NCI-H2196 (cell line): ENCODE data around the gene ERGIC1.

Source experiments
- DNase-seq: peaks from one replicate; lab custom pipeline; 2025; ENCODE audit not compliant: unreplicated experiment; lab: John Stamatoyannopoulos, UW

The ERGIC1 gene

DNA sequence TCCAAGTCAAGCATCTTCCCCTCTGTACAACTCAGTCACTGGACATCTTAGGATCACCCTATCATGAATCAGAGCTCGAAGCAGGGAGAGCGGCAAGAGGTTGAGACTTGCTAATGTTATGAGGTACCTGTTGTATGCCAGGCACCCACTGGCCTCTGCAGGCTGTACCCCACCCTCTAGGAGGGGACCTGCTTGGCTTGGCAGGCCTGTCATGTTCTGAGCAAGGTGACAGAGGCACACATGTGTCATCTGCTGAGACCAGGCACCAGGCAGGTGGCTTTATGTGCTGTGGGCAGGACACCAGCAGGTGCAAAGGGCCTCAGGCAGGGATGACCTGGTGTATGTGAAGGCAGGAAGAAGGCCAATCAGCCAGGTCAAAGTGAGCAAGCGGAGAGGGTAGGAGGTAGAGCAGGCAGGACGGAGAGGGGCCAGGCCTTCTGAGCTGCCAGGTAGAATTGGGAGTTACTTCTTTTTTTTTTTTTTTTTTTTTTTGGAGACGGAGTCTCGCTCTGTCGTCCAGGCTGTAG is 64.9 kb downstream of the ERGIC1 start:
- no peak for DNase-seq

DNA sequence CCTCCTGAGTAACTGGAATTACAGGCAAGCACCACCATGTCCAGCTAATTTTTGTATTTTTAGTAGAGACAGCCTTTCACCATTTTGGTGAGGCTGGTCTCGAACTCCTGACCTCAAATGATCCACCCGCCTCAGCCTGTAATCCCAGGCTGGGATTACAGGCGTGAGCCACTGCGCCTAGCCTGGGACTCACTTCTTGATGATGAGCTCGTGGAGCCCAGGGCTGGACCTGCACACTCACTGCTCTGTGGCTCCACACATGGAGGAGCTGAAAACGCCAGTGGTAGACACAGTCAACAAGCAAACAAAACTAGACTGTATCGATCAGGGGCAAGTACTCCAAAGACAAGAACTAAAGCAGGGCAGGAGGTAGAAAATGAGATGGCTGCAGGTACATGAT is 65.4 kb downstream of the ERGIC1 start:
- no peak for DNase-seq

DNA sequence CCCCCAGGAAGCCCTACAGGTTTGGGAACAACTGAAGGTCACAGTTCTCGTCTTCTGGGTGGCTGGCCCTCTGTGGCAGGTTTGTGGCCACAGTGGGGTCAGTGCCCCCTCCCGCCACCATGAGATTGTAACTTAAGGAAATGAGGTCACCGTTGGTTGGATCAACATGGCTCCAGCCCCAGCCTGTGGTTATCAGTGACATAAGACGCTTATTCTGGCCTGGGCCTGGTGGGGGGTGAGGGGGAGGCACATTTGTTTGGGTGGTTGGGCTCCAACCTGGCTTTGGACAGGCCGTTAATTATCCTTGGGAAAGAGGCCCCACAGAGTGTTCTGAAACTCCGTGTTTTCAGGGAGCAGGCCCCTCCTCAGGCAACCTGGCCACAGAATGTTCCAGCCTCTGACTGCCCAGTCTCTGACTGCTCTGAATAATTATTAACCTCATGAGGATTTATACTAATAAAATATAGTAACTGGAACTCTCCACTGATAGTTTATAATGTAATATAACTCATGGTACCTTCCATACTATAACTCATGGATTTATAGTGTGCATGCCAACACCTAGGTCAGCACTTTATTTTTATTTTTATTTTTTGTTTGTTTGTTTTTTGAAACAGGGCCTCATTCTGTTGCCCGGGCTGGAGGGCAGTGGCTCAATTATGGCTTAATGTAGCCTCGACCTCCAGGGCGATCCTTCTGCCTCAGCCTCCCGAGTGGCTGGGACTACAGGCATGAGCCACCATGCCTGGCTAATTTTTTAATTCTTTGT is 67.1 kb downstream of the ERGIC1 start:
- DNase-seq = no peak

DNA sequence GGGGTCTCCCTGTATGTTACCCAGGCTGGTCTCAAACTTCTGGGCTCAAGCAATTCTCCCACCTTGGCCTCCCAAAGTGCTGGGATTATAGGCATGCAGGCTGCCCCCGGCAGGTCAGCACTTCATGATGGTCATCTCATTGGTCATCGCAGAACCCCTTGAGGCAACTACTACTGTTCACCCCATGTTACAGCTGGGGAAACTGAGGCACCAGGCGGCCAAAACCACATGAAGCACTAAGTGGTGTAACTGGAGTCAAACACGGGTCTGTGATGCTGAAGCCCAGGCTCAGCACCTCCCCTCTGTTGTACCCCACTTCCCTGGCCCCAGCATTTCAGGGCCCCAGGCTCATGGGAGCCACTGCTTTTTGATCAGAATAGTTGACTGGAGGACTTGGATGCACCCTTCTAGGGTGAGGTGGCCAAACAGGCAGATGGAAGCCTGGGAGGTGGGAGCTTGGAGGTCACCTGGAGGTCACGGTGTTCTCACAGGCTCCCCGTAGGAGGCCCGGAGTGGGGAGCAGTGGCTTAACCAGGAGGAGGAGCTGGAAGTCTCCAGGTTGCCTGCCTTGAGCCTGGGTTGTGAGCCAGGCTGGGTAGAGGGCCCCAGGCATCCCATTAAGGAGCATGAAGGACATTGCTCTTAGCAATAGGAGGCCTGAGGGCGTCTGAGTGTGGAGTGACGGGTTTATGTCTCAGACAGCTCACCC is 67.9 kb downstream of the ERGIC1 start:
- DNase-seq = no peak

DNA sequence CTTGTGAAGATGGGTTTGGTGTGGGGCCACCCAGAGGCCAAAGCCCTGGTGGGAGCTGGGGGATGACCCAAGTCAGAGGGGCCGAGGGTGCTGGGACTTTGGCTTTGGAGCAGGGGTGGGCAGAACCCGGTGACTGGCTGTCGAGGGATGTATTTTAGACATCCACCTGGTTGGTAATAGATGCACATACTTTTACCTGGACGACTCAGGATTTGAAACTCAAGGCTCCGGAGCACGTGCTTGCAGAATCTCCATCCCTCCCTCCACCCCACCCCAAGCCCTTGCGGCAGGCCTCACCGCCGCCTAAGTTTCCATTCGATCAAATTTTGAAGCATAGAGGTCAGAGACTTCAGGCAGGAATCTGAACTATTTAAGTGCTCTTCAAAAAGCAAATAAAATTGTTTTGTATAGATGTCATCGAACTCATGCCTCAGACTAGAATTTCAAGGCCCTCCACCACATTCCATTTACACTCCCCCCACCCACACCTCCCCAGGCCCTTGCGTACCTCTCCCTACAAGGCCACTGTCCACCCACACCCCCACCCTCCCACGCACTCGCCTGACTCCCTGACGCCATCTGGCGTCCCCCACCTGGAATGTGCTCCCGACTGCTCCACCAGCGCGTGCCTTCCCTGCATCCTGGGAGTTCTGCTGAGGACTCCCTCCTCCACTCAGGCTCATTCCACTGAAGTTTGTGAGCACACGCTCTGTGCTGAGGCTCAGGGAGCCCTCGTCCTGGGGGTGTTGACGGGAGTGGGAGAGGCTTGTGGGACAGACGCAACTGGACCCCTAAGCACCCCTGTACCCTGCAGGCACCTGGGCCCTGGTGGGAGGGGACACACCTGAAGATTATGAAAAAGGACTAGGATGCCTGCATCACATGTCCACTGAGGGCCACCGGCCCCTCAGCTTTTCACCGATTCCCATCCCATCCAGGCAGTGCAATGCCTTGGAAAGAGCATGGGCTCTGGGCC is 68.7 kb downstream of the ERGIC1 start:
- no peak for DNase-seq

DNA sequence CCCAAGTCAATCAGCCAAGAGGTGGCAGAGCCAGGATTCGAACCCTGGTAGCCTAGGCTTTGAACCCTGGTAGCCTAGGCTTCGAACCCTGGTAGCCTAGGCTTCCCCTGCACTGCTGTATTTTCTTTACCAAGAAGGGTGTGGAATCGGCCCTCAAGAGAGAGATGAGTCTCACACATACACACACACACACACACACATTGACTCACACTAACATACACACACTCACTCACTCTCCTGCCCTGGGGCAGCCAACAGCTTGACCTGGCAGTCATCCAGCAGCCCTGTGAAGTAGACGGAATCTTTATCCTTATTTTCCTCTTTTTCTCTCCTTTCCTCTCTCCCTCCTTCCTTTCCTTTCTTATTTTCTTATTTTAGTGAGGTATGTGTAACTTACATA is 69.7 kb downstream of the ERGIC1 start:
- DNase-seq = peak; percentile 83

DNA sequence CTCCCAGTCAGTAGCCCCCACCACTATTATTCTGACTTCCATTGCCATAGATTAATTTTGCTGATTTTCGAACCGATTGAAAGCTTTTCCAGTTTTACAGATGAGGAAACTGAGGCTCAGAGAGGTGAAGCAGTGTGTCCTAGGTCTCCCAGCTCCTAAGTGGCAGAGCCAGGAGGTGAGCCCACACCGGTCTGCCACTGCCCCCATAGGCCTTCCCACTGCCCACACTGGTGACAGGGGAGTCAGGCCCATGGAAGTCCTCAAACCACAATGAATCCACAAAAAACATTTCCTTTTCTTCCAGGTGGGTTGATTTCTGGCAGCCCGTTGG is 70.2 kb downstream of the ERGIC1 start:
- DNase-seq = no peak

DNA sequence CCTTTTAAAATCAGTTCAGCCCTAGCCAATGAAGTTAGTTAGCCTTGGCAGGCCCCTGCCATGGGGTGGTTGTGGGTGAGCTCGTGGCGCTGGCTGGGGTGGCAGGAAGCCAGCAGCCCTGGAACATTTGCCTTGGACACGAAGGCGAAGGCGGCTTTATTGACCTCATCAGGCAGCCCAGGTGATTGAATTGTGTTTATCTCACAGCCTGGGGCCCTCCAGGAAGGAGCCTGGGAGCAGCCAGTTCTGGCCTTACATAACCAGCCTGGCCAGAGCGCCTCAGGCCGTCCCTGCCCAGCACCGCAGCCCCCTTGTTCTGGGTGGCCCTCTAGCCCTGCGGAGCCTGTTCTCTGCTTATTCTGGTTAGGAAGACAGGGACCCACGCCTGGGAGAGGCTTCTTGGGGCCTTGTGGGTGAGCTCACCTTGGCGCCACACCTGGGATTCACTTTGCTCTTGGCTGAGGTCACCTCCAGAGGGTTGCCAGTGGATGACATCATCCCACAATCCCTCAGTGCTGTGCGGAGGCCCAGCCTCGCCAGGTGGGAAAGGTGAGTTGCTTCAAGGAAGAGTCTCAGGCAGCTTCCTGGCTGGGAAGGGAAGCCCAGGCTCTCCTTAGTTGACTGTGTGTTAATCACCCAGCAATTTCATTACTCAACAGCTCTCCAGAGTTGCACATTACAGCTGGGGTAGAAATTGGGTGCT is 70.7 kb downstream of the ERGIC1 start:
- peak; percentile 94 for DNase-seq

DNA sequence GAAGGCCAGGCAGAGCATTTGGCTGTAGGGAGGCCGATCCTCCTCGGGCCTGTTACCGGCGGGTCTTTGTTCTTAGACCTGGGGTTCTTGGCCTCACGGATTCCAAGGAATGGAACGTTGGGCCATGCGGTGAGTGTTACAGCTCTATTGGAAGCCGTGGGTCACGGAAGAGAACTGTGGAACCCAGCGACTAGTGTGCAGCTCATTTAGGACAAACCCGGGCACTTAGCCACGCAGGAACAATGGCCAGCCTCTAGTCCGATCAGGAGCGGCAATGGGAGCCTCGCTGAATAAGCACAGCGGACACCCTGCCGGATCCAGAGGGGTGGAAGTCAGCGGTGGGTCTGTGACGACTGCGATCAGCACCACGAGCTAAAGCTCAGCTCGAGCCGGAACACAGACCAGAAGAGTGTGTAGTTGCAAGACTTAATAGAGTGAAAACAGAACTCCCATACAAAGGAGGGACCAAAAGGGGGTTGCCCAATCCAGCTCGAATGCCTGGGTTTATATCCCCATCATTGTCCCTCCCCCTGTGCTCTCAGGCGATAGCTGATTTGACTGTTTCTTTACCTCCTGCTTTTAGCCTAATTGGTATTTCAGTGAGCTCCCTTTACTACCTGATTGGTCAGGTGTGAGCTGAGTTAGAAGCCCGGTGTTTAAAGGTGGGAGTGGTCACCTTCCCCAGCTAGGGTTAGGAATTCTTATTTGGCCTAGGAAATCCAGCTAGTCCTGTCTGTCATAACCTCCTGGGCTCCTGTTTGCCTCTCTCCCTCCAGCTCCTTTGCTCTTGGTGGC is 71.5 kb downstream of the ERGIC1 start:
- DNase-seq = no peak

DNA sequence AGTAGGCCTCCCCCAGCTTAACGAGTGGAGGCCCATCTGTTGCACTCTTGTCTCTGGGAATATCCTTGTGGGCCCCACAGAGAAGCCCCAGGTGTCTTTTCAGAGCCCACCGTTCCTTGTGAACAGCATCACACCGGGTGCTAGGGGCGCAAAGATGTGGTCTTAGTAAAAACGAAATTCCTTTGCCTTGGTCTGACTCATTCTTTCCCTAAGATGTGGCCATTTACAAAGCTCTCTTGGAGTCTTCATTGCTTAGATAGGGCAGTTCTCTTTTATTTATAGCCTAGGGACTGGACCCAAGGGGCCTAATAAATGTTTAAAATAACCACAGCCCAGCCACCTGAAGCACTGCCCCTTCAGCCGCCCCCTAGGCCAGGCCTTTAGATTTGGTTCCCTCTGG is 72.4 kb downstream of the ERGIC1 start:
- no peak for DNase-seq

DNA sequence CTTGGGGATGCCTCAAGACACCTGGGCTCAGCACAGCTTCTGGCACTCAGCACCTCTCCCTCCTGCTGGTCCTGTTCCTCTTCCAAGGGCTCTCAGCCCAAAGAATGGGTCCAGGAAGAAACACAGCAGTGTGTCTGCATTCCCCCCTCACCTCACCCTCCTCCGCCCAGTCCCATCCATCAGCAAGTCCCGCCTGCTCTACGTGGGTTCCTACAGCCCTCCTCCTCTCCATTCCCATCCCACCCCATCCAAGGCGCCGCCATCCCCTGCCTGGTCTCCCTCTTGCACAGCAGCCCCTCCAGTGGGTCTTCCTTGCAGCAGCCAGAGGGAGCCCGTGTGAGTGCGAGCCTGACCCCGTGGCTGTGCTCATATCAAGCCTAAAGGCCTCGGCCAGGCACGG is 72.8 kb downstream of the ERGIC1 start:
- no peak for DNase-seq

DNA sequence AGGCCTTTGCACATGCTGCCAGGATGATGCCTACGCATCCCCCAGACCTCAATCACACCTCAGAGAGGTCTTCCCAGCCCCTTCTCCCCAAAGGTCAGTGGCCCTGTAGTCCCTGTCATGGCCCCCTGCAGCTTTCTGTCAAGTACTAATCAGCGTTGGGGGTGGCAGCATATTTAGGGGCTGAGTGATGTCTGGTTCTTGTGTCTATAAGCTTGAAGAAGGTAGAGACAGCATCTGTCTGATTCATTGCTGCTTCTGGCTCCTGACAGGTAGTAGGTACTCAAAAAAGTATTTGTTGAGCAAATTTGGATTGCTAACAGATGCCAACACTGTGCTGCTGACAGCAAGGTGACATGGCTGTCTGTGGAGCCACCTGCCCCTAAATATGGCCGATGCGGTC is 73.6 kb downstream of the ERGIC1 start:
- no peak for DNase-seq

DNA sequence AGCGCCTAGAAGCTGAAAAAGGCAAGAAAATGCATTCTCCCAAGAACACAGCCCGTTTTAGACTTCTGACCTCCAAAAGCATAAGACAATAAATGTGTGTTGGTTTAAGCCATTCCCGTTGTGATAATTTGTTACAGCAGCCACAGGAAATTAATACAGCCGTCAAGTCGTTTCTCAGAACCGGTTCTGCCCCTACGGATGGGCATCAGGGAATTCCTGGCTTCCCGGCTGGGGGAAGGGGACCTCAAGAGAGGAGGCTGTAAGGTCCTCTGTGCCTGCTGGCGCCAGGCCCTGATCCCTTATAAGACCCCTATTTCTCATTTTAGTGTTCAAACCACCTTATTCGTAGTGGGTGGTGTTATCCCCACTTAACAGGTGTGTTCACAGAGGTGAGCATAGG is 74.6 kb downstream of the ERGIC1 start:
- DNase-seq = no peak

DNA sequence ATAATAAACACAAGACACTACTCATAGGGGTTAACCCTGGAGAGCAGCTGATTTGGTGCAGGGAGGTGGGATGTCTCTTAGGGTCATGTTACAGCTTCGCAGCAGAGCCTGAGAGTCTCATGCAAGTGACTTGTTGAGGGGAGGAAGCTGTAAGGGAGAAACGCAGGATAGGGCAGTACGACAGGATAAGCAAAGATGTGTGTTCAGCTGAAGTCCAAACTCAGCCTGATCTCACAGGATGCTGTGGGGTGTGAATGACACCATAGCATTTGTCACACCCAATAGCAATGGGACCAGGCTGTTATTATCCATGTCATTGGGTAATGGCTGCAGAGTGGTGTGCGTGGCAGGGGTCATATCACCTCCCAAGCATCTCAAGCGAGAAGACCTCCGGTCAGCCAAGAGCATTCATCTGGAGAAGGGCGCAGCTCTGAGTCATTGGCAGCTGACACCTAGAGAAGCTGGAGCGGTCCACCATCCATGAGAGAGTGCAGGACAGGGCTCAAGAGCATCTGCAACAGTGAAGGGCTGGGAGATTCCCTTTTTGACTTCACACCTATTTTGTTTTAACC is 76.0 kb downstream of the ERGIC1 start:
- no peak for DNase-seq

DNA sequence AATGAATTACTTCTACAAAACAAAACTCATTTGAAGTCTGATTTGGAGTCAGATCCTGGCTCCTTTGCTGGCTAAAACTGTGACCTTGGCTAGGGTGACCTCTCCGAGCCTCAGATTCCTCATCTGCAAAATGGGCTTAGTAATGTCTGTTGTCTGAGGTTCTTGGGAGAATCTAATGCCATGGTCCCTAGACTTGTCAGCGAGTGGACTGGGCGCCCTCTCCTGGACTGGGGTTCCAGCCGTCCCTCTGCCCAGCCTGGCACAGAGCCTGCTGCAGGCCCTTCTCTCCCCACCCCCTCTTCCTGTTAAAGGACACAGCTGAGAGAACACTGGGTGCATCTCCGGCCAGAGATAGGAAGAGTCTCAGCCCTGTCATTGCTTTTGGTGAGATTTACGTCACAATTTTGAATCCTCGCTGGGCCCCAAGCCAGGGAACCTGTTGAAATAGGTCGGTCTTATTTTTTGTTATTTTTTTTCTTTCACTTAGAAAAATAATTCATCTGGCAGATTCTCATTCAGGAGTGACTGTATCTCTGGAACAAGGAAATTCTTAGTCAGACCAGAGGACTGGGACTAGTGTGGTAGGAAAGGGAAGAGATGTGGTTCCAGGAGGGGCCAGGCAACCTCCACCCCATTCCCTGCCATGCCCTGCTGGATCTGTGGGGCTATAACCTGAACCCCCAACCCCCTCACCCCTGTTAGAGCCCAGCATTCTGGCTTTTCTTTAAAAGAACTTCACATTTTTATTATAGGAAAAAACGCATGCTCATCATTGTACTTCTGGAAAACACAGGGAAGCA is 77.0 kb downstream of the ERGIC1 start:
- DNase-seq = peak; percentile 41

DNA sequence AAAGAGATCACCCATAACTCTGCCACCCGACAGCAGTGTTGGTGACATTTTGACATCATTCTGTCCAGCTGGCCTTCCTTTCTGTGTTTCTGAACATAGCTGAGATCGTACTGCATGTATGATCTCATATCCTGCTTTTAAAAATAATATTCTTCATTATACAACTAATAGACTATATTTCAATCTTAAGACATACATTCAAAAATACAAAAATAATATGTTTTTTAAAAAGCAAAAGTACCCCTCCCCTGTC is 77.5 kb downstream of the ERGIC1 start:
- no peak for DNase-seq

DNA sequence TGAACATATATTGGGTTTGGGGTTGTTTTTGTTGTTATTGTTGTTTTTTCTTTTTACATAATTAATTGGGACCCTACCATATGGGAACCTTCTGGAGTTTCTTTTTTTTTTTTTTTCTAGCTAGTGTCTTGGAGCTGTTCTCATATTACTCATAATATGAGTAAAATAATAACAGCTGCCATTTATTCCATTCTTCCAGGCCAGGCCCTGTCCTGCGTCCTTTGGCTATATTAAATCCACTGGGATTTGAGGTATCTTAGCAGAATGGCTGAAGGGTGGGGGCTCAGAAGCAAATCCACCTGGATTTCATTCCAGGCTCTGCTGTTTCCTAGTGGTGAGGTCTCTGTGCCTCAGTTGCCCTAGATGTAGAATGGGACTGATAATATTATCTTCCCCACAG is 77.9 kb downstream of the ERGIC1 start:
- no peak for DNase-seq

DNA sequence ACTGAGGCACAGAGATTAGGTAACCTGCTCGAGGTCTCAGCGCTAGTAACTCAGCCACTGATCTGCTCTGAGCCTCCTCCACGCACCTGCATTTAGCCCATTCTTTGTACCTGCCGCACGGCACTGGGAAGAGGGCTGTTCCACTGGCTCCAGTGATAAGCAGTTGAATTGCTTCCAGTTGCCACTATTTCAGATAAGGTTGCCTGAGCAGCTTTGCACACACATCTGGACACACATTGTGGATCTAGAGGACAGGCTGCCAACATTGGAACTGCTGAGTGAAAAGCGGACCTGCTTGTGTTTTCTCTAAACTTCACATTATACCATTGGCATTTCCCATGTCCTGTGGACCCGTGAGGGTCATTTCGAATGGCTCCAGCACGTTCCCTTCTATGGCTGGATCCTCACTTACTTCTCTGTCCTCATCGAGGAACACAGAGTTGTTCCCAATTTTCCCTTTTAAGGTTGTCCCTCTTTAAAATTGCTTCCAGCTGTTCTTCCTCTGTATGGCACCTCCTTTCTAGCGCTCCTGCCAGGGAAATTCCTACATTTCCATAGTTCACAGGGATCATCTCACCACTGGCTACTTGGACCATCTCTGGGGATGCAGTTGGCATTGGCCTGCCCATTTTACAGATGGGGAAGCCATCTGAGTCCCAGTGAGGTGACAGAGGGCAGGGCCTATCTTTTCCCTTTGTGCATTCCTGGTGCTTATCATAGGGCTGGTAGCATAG is 79.2 kb downstream of the ERGIC1 start:
- DNase-seq = no peak

DNA sequence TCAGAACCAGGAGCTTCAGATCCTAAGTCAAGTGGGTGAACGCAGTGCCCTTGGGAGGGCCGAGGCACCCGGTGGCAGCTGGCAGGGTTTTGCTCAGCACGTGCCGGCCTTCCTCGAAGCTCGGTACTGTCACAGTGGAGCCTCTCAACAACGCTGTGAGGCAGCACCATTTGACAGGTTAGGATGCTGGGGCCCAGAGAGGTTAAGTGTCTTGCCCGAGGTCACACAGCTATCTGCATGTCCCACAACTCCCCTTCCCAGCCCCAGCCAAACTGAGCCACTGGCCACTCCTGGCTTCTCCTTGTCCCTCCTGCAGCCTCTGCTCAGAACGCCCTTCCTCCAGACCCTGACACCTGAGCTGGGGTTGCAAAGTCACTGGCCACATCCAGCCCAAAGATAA is 81.5 kb downstream of the ERGIC1 start:
- DNase-seq = no peak
